Embryonic facial prominence (tissue), 1 donor: ENCODE data around the gene SLC17A7.
"Not testable (repeated sequence)": the region's sequence is repeated elsewhere in the genome, so short reads cannot be mapped to it uniquely, and the experiment has no call there.

Experiments
- DNase-seq: peaks from one replicate; pipeline ENCODE4 v3.0.0-alpha.2; 2016; ENCODE audit errors: extremely low spot score

The SLC17A7 gene

DNA sequence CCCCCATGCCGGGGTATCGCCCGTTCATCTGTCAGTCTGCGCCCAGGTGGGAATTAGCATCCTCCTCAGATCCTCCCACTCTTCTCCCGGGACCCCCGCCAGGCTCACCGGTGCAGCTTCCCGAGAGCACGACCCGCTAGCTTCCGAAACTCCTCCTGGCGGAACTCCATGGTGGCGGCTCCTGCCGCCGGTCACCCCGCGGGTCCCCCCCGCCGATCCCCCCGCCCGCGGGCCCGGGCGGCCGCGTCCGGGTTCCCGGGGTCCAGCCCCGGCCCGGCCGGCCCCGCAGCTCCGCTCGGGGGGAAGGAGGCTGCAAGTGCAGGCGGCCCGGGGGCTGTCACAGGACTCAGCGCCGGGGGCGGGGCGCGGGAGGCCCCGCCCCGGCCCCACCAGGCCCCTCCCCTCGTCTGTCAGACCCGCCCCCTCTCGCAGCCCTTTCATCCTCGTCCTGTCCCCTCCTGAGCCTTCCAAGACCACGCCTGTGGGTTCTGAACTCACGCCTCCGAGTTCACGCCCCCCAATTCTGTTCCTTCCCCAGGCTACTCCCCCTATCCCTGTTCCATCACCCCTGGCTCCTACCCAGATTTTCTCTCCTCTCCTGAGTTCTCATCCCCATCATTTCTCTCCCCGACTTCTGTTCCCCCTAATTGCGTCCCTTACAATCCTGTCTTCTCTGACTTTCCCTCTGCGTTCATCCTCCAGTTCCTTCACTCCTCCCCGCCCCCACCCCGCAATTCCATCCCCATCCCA lies at the start of gene SLC17A7:
SLC17A7 (minus strand) TSS at position 318 of the 750 bp plus-strand sequence; CDS start at position 170, 148 bp downstream.
- DNase-seq = no peak

DNA sequence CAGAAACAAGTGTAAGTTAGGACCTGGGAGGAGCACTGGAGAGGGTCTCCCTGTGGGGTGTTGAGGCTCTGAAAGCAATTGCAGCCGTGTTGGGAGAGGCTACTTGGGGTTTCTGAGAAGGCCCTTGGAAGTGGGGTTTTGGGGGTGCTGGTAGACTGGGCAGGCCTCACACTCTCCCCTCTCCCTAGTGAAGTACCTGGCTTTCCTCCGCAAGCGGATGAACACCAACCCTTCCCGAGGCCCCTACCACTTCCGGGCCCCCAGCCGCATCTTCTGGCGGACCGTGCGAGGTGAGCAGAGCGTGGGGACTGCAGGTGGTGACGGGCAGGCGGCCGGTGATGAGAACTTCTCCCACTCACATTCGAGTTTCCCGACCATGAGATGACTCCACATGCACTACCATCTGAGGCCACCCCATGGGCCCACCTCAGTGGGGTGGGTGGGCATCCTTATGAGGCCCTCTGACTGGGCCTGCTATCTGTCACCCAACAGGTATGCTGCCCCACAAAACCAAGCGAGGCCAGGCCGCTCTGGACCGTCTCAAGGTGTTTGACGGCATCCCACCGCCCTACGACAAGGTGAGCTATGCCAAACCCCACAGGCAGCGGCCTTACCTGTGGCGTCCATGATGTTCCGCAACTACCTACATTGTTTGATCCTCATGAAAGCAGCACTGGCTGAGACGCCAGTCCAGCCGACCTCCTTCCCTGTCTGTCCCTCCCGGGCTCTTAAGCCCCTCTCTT lies 49.1 kb upstream of the SLC17A7 start:
- no peak for DNase-seq

- no peak for DNase-seq
These were observed 48.4 kb upstream of the SLC17A7 start for GRCh38 chr19:49489601-49490167.

GRCh38 chr19:49488863-49489537 lies 47.7 kb upstream of the SLC17A7 start:
- no peak for DNase-seq

GRCh38 chr19:49488046-49488862 lies 46.9 kb upstream of the SLC17A7 start:
- no peak for DNase-seq

- peak; percentile 97 for DNase-seq
These were observed 46.1 kb upstream of the SLC17A7 start, which contains the start of gene RPL13A for GRCh38 chr19:49487277-49488045. Gene RPL13A, plus strand, starts transcription at chr19:49487608. Its CDS starts 22 bp downstream, at chr19:49487630.

GRCh38 chr19:49486710-49487276 lies 45.5 kb upstream of the SLC17A7 start:
- no peak for DNase-seq

DNA sequence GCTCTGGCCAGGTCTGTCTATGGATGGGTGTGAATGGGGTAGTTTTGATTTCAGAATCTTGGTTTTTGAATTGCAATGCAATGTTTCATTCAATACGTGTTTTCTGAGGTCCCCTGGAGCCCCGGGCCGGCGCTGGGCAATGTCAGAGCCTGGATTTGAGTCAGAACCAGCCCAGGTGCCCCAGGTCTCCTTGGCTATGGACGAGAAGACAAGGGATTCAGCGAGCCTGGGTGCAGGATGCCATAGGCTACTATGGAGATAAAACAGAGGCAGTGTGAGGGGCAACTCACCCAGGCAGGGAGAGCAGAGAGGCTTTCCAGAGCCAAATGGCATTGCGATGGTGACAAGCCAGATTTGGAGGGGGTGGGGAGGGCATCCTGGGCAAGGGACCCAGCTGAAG lies 44.9 kb upstream of the SLC17A7 start:
- no peak for DNase-seq

GRCh38 chr19:49481020-49481683 lies 39.8 kb upstream of the SLC17A7 start:
- DNase-seq = no peak

GRCh38 chr19:49479975-49480628 lies 38.8 kb upstream of the SLC17A7 start:
- no peak for DNase-seq

GRCh38 chr19:49475995-49476880 lies 34.9 kb upstream of the SLC17A7 start:
- DNase-seq = no peak

- no peak for DNase-seq
These were observed 34.0 kb upstream of the SLC17A7 start for GRCh38 chr19:49475191-49475917.

DNA sequence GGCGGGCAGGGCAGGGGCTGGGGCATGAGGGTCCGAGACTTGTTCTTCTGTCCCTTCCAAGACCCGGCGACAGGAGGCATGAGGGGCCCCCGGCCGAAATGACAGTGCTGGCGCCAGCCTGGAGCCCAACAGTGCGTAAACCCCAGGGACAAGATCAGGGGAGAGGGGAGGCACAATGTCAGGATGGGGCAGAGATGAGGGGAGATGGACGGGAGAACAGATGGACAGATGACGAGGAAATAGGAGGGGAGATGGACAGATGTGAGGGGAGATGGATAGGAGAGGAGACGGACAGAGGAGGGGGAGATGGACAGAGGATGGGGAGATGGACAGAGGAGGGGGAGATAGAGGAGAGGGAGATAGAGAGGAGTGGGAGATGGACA lies 33.2 kb upstream of the SLC17A7 start:
- DNase-seq = no peak

DNA sequence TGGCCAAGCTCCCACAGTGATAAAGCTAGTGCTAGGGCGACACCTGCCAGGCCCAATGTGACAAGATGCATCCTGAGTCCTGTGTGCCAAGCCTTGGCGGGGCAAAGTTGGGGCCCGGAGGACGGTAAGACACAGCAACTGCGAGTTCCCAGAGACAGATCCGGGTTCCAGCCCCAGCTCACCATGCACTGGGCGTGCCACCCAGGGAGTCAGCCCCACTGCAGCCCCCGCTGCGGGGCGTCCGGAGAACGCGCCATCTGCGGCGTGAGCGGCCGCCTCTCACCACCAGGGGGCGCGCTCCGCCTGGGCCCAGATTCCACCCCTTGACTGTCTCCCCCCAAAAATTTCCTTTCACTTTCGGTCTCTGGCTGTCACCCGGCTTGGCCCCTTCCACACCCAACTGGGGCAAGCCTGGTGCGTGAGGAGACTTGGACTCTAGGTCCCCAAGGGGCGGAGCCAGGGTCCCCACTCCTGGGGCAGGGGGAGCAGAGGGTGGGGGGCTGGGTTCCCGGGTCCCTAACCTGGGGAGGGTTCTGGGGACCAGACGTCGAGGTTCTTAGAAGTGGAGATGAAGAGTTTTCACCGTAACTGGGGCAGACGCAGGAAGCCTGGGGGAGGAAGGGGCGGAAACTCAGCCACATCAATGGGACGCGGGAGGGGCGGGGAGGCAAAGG lies 32.7 kb upstream of the SLC17A7 start, which contains the start of gene FLT3LG:
FLT3LG (plus strand) TSS at position 348 of the 674 bp plus-strand sequence. CDS start 425 bp downstream, outside the sequence.
- no peak for DNase-seq

DNA sequence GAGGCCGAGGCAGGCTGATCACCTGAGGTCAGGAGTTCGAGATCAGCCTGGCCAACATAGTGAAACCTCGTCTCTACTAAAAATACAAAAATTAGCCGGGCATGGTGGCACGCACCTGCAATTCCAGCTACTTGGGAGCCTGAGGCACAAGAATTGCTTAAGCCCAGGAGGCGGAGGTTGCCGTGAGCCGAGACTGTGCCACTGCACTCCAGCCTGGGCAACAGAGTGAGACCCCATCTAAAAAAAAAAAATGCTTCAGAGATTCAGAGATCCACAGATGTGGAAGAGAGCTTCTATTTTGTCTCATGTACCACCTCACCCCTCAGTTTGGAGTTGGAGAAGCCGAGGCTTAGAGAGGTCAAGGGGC lies 32.2 kb upstream of the SLC17A7 start:
- not testable (repeated sequence) for DNase-seq

- no peak for DNase-seq
These were observed 31.6 kb upstream of the SLC17A7 start for GRCh38 chr19:49472936-49473335.

DNA sequence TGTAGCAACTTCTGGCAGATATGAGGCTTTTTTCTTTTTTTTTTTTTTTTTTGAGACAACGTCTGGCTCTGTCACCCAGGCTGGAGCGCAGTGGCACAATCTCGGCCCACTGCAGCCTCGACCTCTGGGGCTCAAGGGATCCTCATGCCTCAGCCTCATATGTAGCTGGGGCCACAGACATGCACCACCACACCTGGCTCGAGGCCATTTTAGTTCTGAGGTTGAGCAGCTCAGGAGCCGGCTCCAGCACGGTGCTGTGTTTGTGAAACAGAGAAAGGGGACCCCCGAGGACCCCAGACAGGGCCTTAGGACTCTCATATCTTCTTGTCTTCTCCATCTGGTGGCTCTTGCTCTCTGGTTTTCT lies 29.3 kb upstream of the SLC17A7 start:
- DNase-seq = no peak
